OCI-LY1 (cell line): ENCODE results near the gene RGPD4.

Experiments used
- EZH2 ChIP-seq: fragments of 200-600 bp; sonication (generic), shearing (Covaris generic); IDR thresholded peaks from 2 replicates; pipeline ENCODE4 v1.8.0; 2017; ENCODE audit warnings: borderline replicate concordance, mixed run types, mild to moderate bottlenecking, antibody characterized with exemption, low read length, moderate library complexity, mixed read lengths
- TF ChIP-seq, protein P1 (sequence below): fragments of 200-600 bp; sonication (generic), shearing (Covaris generic); IDR thresholded peaks from 2 replicates; pipeline ENCODE4 v1.5.1; 2017; ENCODE audit warnings: mild to moderate bottlenecking, antibody characterized with exemption, low read length, moderate library complexity, mixed read lengths

- TF ChIP-seq, protein P1, sequence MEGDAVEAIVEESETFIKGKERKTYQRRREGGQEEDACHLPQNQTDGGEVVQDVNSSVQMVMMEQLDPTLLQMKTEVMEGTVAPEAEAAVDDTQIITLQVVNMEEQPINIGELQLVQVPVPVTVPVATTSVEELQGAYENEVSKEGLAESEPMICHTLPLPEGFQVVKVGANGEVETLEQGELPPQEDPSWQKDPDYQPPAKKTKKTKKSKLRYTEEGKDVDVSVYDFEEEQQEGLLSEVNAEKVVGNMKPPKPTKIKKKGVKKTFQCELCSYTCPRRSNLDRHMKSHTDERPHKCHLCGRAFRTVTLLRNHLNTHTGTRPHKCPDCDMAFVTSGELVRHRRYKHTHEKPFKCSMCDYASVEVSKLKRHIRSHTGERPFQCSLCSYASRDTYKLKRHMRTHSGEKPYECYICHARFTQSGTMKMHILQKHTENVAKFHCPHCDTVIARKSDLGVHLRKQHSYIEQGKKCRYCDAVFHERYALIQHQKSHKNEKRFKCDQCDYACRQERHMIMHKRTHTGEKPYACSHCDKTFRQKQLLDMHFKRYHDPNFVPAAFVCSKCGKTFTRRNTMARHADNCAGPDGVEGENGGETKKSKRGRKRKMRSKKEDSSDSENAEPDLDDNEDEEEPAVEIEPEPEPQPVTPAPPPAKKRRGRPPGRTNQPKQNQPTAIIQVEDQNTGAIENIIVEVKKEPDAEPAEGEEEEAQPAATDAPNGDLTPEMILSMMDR = no peak
- TF ChIP-seq EZH2 = no peak
Measured at GRCh38 chr2:107825206-107825563, 1.5 kb upstream of the RGPD4 start.
